GM19193 (cell line): ENCODE measurements around the gene ADH4.

Experiments used
- POLR2A ChIP-seq: IDR thresholded peaks from 4 replicates; pipeline ENCODE4 v1.6.1; 2011; ENCODE audit not compliant: insufficient read depth, insufficient read length; ENCODE audit errors: extremely low read depth

The ADH4 gene

DNA sequence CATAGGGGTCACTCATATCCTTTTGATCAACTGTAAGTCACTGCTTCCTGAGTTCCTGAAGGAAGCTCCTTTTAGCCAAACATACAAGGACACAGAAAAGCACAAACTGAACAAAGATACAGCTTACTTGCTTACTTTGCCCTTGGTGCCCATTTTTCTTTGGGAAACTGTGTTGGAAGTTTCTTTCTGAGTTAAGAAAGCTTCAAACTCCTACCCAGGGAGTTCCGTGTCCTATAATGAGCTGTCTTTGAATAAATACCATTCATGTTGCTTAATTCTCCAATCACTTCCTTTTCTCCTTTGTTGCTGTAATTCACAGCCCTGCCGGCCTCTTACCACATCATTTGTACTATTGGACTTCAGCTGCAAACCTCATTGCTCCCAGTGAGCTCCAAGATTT lies at the start of gene ADH4:
ADH4 (minus strand) TSS at position 228 of the 400 bp plus-strand sequence; CDS start at position 153, 75 bp downstream.
- TF ChIP-seq POLR2A: no peak

GRCh38 chr4:99190336-99190735 lies 46.2 kb upstream of the ADH4 start:
- TF ChIP-seq POLR2A: no peak

DNA sequence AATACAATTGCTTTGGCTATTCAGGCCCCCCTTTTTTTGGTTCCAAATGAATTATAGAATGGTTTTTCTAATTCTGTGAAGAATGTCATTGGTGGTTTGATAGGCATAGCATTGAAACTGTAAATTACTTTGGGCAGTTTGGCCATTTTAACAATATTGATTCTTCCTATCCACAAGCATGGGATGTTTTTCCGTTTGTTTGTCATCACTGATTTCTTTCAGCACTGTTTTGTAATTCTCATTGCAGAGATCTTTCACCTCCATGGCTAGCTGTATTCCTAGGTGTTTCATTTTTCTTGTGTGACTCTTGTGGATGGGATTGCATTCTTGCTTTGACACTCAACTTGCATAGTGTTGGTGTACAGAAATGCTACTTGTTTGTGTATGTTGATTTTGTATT lies 41.9 kb upstream of the ADH4 start:
- no peak for TF ChIP-seq POLR2A

GRCh38 chr4:99185581-99185980 lies 41.5 kb upstream of the ADH4 start:
- TF ChIP-seq POLR2A: no peak

GRCh38 chr4:99180382-99181070 lies 36.4 kb upstream of the ADH4 start:
- TF ChIP-seq POLR2A: no peak

DNA sequence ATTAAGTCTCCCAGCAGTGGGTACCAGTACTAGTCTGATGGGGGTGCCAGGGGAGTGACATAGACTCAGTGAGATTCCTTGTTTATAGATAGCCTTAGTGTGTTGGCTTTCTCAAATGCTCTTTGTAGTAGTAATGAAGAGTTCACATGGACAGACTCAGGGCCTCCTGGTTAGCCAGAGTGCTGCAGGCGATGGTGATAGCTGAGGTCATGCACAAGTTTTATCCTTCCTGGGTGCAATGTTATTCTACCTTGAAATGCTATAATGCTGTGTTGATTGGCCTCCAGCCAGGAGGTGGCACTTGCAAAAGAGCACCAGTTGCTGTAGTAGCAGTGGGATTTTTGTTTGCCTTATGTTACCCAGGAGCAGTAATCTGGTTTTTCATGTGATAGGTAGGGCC lies 35.5 kb upstream of the ADH4 start:
- TF ChIP-seq POLR2A: no peak

DNA sequence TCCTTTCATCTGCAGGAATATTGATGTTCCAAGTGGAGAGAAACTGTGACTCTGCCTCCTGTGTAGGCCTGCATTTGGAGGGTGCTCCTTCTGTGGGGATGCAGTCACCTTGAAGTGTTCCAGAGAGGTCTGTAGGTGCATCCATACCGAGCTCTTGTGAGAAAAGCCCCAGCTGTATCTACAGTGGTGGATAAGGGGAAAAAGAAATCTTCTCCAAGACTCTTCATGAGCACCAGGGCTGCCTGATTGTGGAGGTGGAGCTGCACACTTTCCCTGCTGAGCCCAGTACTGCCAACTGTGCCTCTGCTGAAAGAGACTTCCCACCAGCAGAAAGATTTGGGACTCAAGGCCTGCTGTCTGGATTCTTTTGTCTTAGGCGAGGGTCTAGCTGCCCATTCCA lies 35.1 kb upstream of the ADH4 start:
- no peak for TF ChIP-seq POLR2A

DNA sequence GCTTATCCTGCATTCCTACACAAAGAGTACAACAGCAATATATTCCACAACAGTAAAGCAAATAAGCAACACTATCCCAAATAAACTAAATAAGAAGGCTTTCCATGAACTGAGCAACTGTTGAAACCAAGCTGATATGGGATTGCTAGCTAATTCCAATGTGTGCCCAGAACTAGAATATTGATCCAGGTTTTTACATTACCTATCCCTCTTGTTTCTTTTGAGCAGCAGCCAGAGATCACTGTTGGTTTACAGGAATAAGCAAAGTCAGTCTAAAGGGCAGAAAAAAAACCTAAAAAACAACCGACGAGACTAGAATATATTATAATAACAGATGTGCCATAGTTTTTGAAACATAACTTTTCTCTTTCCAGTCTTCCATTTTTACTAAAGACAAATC lies 22.4 kb upstream of the ADH4 start:
- TF ChIP-seq POLR2A: no peak

GRCh38 chr4:99165978-99166377 lies 21.9 kb upstream of the ADH4 start:
- TF ChIP-seq POLR2A: no peak

GRCh38 chr4:99161373-99162099 lies 17.4 kb upstream of the ADH4 start:
- TF ChIP-seq POLR2A: no peak

GRCh38 chr4:99159699-99160098 lies 15.6 kb upstream of the ADH4 start:
- no peak for TF ChIP-seq POLR2A

DNA sequence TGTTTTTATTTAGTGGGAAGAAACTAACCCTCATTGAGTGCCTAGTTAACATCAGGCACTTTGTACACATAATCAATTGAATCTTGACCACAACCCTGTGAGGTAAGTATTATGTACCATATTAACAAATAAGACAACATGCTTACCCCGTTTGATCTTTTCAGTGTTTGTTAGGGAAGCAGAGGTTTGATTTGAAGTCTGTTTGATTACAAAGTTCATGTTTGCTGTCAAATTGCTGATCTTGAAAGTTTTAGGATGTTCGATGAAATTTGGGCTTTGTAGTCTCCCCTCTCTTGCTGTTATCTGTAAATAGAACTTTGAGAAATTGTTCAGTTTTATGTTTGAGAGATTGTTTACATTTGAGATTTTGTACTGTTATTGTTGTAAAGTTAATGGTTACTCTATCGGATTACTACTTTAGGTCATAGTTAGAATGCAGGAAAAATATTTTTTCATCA lies 13.4 kb upstream of the ADH4 start:
- TF ChIP-seq POLR2A: no peak

GRCh38 chr4:99156992-99157391 lies 12.9 kb upstream of the ADH4 start:
- TF ChIP-seq POLR2A: no peak

DNA sequence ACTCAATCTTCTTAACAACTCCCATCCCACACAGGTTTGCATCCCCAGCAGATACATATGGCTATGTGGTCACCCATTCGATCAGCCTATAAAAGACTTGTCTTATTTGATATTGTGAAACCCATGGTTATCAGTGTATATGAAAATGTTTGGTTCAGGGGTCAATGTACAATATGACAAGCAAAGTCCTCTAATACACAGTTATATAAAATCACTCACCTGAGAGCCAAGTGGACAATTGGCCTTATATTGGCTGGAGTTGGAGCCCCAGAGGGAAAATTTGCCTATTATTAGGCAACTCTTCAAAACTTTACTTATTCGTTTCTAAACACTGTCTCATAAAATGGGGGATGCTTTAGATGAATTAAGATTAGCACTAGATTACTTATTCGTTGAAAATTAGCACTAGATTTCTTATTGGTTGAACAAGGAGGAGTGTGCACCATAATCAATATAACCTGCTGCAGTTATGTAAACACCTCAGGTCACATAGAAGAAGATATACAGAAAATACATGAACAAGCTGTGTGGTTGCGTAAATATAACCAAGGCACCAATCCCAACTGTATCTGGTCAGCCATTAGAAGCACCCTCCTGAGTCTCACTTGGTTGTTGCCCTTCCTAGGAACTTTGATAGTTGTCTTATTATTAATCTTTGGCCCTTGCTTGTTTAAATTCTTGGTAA lies 10.7 kb upstream of the ADH4 start:
- no peak for TF ChIP-seq POLR2A

DNA sequence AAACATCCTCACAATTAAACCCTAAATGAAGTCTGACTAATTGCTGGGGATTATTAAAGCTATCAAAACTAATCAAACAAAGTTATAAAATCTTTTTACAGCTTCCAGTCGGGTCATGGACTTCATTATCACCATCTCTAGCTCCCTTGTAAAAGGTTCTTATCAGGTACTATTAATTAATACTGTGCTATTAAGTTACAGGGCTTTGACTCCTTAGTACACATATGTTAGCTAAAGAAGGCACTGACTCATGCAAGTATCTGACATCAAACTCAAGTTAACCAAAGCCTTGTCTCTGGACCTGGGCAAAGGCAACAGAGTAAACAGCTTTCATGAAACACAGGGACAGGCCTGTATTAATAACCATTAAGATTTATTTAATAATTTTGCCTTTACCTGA lies 7.9 kb upstream of the ADH4 start:
- TF ChIP-seq POLR2A: no peak

DNA sequence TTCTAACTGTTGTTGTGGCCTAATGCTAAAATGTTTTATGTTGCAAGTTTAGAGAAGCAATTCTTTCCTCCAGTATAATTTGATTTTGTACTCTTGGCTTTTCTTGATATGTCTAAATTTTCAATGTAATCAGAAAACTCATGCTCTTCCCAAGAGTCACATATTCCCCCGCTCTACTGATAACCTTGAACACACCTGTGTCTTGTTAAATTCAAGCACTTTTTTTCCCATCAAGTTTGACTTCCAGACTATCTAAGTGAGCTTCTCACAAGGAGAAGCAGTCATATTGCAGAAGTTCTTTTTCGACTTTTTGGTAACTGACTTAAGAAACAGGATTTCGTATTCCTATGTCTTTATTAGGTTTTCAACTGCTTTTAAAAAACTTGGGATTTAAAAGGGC lies 7.4 kb upstream of the ADH4 start:
- no peak for TF ChIP-seq POLR2A

DNA sequence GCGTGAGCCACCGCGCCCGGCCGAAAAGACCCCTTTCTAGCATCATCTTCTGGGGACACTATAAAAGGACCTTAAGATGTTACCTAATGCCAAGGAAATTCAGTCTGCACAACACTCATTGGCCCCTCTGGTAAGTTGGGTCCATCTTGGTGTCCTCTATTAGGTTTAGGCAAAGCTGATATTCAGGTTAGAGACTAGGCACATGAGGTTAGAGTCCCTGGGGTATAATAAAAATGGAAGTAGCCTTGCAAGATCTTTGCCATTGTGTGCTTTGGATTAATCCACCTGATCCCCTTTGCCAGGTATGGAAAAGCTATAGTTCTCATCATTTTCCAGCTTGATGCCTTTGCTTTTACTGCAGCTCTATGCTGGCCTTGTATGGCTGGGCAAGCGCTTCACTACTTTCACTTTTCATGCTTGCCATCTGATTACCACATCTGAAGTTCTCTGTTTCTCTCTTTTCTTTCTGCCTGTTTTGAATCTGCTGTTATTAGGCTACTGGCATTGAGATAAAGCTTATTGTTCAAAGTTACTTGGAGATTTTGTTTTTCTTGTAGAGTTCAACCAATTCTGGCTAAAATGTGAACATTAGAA lies 5.4 kb upstream of the ADH4 start:
- TF ChIP-seq POLR2A: no peak
